Retinal pigment epithelial cell (primary cell): ENCODE data around the gene CDC26.

Experiments
- DNase-seq: peaks from one replicate; pipeline ENCODE4 v3.0.0-alpha.2; 2010; ENCODE audit warnings: low read depth
- H3K4me3 ChIP-seq: 2 replicates; pipeline ENCODE4 v1.5.1; 2011; ENCODE audit warnings: mild to moderate bottlenecking, low read length, control low read depth, moderate library complexity
- CTCF ChIP-seq: conservative IDR thresholded peaks from 2 replicates; pipeline ENCODE4 v1.5.1; 2011; ENCODE audit warnings: low read depth, low read length, control low read depth, inconsistent platforms

The CDC26 gene

GRCh38 chr9:113275157-113276131 lies at the start of gene CDC26, which contains the start of gene PRPF4:
Gene CDC26, minus strand, starts transcription at chr9:113275572. Its CDS starts 3,065 bp downstream, at chr9:113272507.
Gene PRPF4, plus strand, starts transcription at chr9:113275658. Its CDS starts 86 bp downstream, at chr9:113275744.
- DNase-seq = peak; percentile 96
- TF ChIP-seq CTCF = no peak
- H3K4me3 ChIP-seq = peak within 1 kb of the TSS; percentile 98

- no peak for TF ChIP-seq CTCF
- H3K4me3 ChIP-seq = no peak overlapping the region
- no peak for DNase-seq
Measured at GRCh38 chr9:113322671-113323070, 47.3 kb upstream of the CDC26 start.

GRCh38 chr9:113320051-113320450 lies 44.7 kb upstream of the CDC26 start:
- no peak for DNase-seq
- TF ChIP-seq CTCF = no peak
- no peak overlapping the region for H3K4me3 ChIP-seq

- TF ChIP-seq CTCF = no peak
- DNase-seq = no peak
- H3K4me3 ChIP-seq = no peak overlapping the region
Measured at GRCh38 chr9:113319054-113319453, 43.7 kb upstream of the CDC26 start.

GRCh38 chr9:113317777-113318176 lies 42.4 kb upstream of the CDC26 start:
- DNase-seq = no peak
- TF ChIP-seq CTCF = peak; percentile 20
- H3K4me3 ChIP-seq = no peak overlapping the region

GRCh38 chr9:113316030-113316429 lies 40.7 kb upstream of the CDC26 start:
- no peak for DNase-seq
- TF ChIP-seq CTCF = no peak
- no peak overlapping the region for H3K4me3 ChIP-seq

- no peak for TF ChIP-seq CTCF
- no peak overlapping the region for H3K4me3 ChIP-seq
- DNase-seq = no peak
Measured at GRCh38 chr9:113315231-113315630, 39.9 kb upstream of the CDC26 start.
